GM19455 (cell line): Measurements from ENCODE around the gene TRH.

Experiments
- ATAC-seq: cut with Tn5 transposase; IDR thresholded peaks from one replicate; pipeline ENCODE4 v1.9.1; 2021; ENCODE audit not compliant: unreplicated experiment

TRH gene, protein sequence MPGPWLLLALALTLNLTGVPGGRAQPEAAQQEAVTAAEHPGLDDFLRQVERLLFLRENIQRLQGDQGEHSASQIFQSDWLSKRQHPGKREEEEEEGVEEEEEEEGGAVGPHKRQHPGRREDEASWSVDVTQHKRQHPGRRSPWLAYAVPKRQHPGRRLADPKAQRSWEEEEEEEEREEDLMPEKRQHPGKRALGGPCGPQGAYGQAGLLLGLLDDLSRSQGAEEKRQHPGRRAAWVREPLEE

GRCh38 chr3:129974564-129974832 lies at the start of gene TRH:
Gene TRH (plus strand): TSS chr3:129974720. CDS start chr3:129975817, 1,097 bp downstream.
- no peak for ATAC-seq

- no peak for ATAC-seq
These were observed 47.4 kb upstream of the TRH start for GRCh38 chr3:129927072-129927471.

- no peak for ATAC-seq
These were observed 45.1 kb upstream of the TRH start for GRCh38 chr3:129929383-129929782.

DNA sequence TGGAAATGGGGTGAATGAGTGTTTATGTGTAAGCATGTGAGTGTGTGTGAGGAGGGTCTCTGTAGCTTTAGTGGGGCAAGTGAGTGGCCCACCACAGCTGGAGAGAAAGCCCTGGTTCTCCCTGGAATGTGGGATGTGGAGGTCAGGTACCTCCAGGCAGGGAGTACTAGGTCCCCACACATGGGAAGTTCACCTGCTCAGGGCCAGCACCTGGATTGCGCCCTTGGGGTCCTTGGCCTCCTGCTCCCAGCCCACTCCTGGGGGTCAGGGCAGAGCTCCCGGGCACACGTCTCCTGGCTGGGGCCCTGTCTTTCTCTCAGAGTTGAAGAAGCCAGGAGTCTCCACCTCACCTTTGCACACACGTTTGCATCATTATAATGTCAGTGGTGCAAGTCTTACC lies 41.0 kb upstream of the TRH start:
- ATAC-seq: no peak

GRCh38 chr3:129934234-129935123 lies 40.0 kb upstream of the TRH start:
- ATAC-seq: no peak

DNA sequence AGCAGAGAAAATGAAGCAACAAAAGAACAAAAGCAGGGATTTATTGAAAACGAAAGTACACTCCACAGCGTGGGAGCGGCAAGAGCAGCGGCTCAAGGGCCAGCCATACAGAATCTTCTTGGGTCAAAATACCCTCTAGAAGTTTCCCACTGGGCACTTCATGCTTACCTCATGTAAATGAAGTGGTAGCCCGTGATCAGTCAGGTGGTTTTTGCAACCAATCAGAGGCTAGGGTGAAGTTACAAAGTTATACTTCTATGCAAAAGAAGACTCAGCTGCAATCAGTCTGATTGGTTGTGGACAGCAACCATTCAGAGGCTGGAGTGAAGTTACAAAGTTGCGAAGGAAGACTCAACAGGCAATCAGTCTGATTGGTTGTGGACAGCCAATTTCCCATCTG lies 37.8 kb upstream of the TRH start:
- no peak for ATAC-seq

DNA sequence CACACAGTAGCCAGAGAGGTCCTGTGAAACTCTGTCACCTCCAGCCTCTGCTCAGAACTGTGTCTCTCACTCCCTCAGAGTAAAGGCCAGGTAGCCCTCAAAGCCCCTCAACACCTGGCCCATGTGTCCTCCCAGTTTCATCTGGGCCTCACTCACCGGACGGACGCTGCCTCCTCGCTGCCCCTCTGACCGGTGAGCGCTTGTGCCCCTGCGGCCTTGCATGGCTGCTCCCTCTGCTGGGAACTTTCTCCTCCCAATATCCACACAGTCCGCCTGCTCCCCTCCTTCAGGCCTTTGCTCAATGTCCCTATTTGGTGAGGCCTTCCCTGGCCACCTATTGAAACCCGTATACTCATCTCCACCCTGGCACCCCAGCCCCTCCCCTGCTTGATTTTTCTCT lies 36.8 kb upstream of the TRH start:
- no peak for ATAC-seq

GRCh38 chr3:129938140-129938930 lies 36.2 kb upstream of the TRH start:
- no peak for ATAC-seq

DNA sequence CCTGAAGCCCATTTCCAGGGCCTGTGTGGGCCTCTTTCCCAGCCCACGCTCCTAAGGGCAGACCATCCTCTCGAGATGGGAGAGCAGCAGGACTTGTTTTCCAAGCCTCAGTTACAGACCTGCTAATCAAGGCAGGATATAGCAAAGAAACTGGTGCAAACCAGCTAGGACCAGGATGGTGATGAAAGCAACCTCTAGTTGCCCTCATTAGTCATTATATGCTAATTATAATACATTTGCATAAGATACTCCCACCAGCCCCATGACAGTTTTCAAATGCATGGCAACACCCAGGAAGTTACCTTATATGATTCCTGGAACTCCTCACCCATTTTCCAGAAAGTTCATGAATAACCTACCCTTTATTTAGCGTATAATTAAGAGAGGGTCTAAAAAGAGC lies 34.4 kb upstream of the TRH start:
- no peak for ATAC-seq

DNA sequence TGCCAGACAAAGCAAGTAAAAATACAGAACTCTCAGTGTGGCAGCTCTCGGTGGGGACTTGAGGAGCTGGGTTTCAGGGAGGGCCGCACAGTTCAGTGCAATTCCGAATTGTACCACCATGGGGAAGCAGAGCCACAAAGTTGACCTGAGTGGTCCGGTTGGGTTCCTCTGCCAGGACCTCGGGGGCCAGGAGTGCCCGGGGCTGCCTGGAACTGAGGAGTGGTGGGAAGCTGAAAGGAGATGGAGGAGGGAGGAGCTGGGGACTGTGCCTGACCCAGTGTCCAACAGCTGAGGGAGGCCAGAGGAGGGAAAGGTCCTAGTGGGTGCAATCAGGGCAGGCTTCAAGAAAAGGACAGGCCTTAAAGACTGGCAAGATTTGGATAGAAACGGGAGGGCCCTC lies 32.2 kb upstream of the TRH start:
- no peak for ATAC-seq

DNA sequence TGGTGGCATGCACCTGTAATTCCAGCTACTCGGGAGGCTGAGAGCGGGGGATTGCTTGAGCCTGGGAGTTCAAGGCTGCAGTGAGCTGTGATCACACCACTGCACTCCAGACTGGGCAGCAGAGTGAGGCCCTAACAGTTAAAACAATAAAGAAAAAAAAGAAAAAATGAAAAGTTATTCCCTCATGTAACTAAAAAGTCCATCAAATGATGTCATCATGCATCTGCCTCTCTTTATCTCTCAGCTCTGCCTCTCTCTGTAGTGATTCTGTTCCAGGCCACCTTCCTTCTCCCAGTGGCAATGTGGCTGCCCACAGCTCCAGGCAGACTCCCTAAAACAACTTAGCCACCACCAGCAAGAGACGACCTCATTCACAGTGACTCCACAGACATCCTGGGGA lies 31.5 kb upstream of the TRH start:
- no peak for ATAC-seq

DNA sequence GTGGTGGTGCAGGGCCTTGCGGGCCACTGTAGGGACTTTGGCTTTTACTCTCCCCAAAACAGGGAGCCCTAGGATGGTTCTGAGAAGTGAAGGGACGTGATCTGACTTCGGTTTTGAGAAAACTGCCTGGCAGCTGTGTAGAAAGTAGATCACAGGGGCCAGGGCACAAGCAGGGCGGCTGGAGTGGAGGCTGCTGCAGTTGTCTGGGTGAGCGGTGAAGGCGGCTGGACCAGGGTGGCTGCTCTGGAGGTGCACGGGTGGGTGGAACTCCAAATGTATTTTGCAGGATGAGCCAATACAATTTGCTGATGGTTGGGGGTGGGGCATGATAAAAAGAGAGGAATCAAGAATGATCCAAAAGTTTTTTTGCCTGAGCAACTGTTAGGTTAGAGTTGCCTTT lies 29.8 kb upstream of the TRH start:
- no peak for ATAC-seq

GRCh38 chr3:129947538-129948240 lies 26.8 kb upstream of the TRH start:
- no peak for ATAC-seq

GRCh38 chr3:129950318-129951046 lies 24.0 kb upstream of the TRH start:
- ATAC-seq: no peak

- ATAC-seq: no peak
These were observed 21.8 kb upstream of the TRH start for GRCh38 chr3:129952556-129953355.

DNA sequence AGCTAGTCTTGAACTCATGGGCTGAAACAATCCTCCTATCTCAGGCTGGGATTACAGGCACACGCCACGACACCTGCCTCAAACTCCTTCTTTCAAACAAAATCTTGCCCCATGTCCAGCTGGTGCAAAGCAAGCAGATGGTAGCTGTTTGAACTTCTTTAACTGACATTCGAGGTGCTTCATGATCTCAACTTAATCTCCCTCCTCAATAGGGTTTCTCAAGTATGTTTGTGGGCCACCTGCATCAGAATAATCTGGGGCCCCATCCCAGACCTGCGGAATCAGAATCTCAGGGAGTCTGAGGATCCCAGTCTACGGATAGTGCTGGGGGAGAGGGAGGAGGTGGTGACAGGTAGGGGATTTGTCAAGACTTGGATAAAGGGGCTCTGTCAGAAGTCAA lies 20.9 kb upstream of the TRH start:
- no peak for ATAC-seq

- ATAC-seq: no peak
These were observed 20.0 kb upstream of the TRH start for GRCh38 chr3:129954514-129954913.

DNA sequence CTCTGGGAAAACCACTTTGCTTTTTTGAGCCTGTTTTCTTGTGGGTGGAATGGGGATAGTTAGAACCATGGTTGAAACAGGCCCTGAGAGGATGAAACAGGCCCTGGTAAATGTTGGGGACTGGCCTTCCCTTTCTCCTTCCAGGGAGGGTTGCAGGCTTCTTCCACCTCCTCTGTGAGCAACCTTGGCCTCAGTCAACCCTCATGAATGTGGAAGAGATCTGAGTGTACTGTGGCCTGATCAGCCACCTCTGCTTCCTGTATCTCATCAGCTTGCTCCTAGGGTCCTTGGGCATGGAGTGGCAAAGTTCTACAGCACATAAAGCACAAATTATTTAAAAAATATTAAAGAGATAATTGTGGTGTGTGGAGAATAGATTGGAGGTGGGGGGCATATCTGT lies 17.6 kb upstream of the TRH start:
- no peak for ATAC-seq

DNA sequence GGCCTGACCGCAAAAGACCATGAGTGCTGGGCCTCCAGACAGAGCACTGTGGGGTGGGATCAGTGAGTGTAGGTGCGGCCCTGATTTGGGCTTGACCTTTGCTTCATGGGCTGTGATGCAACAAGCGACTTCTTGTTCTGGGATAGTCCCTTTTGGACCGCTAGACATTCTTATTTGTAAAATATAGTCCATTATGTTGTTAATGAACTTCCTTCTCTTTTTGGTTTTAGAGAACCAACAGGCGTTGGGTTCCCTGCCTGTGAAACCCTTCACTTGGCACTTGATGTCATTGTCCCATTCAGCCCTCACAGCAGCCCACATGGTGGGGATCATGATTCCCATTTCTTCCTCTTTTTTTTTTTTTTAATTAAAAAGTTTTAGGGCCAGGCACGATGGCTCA lies 15.8 kb upstream of the TRH start:
- ATAC-seq: no peak

- ATAC-seq: no peak
These were observed 13.4 kb upstream of the TRH start for GRCh38 chr3:129961141-129961541.
